ENCODE measurements around the gene PRDM15.
"Not testable (repeated sequence)": the region's sequence is repeated elsewhere in the genome, so short reads cannot be mapped to it uniquely, and the experiment has no call there.

The PRDM15 gene

GRCh38 chr21:41801321-41802197 is 77.6 kb downstream of the PRDM15 start:
- DNase-seq, result no peak

DNA sequence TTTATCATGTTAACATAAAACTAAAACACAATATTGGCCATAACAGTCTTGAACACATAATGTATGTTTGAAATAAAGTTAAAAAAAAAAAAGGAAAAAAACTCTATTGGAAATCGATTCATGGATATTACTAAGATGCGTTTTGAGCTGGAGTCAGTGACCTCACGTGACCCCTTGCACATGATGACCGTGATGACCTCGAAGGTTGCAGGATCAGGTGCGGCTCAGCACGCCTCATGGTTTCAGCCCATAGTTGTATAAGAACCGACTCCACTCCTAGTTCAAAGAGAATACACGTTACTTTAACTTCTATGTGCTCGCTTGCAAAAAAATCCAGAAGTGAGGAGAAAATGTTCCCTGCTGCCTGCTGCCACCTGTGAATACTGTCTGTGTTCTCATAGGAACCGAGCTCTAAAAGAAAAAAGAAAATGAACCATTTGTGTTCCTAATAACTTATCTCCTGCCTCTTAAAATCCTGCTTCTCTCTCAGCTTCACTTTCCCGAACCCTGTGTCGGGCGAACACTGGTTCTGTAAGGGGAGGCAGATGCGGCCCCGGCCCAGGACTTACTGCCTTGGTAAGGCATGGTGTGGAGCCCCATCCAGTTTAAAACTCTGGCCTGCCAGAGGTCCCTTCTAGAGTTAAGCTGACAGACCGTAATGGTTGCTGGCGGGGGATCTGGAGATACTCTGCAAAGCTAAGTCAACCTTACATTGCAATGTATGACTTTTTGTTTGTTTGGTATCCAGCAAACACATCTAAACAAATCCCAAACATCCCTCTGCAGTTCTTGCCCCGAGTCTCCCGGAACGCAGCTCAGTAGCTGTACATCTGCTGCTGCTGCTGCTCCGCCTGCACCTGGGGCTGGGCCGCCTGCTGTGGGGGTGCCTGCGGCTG is 78.5 kb downstream of the PRDM15 start:
- DNase-seq, result no peak

DNA sequence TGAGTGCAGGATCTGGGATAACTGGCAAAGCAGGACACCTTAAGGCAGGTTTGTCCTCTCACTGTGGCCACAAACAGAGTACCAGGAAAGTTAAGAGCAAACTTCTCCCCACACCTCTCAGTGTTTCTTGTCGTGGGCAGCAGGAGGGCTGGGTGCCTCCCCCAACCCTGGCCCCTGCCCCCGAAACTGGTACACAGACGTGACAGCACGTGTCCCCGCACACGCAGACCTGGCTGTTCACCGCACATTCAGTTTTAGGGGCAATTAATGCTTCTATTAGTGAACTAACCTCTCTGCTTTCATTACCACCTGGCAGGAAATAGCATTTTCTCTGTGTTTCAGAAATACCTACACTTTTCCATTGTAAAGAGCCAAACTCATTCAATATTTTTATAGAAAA is 79.4 kb downstream of the PRDM15 start:
- no peak for DNase-seq

- DNase-seq, result no peak
Measured at GRCh38 chr21:41798326-41798725, 80.8 kb downstream of the PRDM15 start.

GRCh38 chr21:41796476-41797080 is 82.6 kb downstream of the PRDM15 start:
- no peak for DNase-seq

GRCh38 chr21:41795726-41796125 is 83.4 kb downstream of the PRDM15 start:
- DNase-seq, result no peak

DNA sequence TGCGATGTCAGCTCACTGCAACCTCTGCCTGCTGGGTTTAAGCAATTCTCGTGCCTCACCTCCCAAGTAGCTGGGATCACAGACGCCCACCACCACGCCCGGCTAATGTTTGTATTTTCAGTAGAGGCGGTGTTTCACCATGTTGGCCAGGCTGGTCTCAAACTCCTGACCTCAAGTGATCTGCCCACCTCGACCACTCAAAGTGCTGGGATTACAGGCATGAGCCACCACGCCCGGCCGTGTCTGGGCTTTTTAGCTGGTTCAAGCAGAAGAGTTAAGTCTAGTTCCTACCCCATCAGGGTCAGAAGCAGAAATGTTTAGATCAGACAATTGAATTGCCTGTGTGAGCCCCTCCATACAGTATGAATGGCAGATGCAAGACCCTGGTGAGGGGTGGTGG is 84.5 kb downstream of the PRDM15 start:
- no peak for DNase-seq

DNA sequence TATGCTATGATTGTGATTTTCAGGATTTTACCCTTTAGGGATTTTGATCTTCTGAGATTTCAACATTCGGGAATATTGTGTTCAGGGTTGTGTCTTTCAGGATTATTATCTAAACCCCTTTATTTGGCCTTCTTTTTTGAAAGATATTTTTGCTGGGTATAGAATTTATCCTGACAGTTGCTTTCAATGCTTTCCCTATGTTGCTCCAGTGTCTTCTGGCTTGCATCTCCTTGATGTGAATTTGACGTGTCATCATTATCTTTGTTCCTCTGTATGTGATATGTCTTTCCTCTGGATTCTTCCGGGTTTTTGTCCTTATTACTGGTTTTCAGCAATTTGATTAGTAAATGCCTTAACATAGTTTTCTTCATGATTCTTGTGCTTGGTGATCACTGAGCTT is 86.4 kb downstream of the PRDM15 start:
- no peak for DNase-seq

GRCh38 chr21:41786509-41786987 is 92.6 kb downstream of the PRDM15 start:
- no peak for DNase-seq

GRCh38 chr21:41785262-41785661 is 93.9 kb downstream of the PRDM15 start:
- not testable (repeated sequence) for DNase-seq

DNA sequence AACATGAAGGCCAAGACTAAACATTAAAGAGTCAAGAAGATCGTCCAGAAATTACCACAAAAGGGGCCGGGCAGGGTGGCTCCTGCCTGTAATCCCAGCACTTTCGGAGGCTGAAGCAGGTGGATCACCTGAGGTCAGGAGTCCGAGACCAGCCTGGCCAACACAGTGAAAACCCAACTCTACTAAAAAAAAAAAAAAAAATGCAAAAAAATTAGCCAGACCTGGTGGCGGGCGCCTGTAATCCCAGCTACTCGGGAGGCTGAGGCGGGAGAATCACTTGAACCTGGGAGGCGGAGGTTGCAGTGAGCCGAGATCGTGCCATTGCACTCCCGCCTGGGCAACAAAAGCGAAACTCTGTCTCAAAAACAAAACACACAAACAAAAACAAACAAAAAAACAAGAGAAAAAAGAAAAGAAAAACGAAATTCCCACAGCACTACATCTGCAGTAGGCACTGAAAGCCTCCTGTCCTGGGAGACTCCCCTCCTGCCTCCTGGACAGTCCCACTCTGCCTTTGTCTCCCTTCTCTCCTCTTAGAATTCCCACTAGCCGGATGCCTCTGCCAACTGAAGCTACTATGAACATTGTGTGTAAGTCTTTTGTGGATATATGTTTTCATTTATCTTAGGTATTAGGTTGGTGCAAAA is 94.6 kb downstream of the PRDM15 start:
- no peak for DNase-seq

- no peak for DNase-seq
Measured at GRCh38 chr21:41783476-41784180, 95.5 kb downstream of the PRDM15 start.

GRCh38 chr21:41781050-41781410 is 98.1 kb downstream of the PRDM15 start:
- DNase-seq, result no peak

GRCh38 chr21:41780337-41781049 is 98.7 kb downstream of the PRDM15 start:
- no peak for DNase-seq

GRCh38 chr21:41779659-41780058 is 99.5 kb downstream of the PRDM15 start:
- DNase-seq, result no peak

- DNase-seq, result no peak
Measured at GRCh38 chr21:41778930-41779600, 100.1 kb downstream of the PRDM15 start.

DNA sequence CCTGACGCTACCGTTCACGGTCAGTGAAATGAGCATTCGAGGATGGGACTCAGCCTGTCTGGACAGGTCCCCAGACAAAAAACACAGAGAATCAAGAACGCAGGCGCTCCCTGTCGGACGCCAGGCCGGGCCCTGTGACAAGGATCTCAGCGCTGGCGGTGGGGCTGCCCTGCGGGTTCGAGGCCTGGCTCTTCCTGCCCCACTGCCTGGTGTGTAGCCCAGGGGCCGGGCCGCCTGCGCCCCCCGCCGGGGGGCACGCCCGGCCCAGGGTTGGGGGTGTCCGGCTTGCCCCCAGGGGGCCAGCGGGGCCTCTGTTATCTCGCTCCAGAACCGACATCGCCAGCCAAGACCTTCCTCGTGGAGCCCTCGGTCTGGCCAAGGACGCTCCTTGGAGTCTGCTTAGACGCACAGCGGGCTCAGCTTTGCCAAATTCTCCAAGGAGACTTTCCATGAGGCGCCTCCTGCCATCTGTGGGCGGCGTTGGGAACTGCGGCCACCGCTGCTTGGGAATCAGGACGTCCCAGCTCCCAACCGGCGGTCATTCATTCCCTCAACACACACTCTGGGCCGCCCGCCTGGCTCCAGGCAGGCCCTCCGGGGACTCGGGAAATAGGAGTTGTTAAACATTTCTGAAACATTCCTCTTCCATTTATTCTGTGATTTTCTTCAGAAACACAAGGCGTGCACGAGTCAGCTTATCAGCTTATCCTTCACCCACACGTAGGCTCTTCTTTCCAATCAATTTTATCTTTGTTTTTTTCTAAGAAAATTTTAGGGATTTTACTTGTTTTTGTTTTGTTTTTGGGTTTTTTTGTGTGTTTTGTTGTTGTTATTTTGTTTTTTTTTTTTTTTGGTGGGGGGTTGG is 101.0 kb downstream of the PRDM15 start:
- DNase-seq, result no peak

DNA sequence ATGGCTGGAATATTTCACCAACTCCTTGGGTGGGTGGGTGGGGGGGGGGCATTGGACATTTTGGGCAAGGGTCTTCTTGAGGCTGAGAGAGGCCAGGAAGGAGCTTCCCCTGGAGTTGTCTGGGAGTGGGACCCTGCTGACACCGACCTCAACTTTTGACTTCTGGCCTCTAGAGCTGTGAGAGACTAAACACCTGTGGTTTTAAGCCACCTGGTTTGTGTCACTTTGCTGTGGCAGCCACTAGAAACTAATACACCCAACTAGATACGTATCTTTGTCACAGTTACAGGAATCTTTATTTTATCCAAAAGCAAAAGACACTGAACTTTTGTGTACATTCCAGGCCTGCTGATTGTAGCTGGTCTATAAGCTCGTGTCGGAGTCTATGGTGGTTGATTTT is 102.4 kb downstream of the PRDM15 start:
- DNase-seq, result no peak

- DNase-seq, result no peak
Measured at GRCh38 chr21:41775149-41775472, 104.0 kb downstream of the PRDM15 start.

Measured in activated T-cell treated with anti-CD3 and anti-CD28 coated beads, Interleukin-2, amount 50 U/mL, for 1 hour (primary cell).